ENCODE measurements around the gene NUDT14.

The NUDT14 gene

GRCh38 chr14:105179191-105179590, 1.9 kb downstream of the NUDT14 start:
- H3K27ac ChIP-seq (ENCODE audit: low read length), result no peak overlapping the region
- peaks cover 20% of the 10 kb centered on the region for H3K4me1 ChIP-seq (ENCODE audit: insufficient read depth, low read length)
- no peak overlapping the region for H3K9ac ChIP-seq (ENCODE audit: low read depth, low read length)
- no peaks in the 10 kb centered on the region for H3K9me3 ChIP-seq (ENCODE audit: insufficient read depth, low read length, severe bottlenecking)
- TF ChIP-seq, protein P1, sequence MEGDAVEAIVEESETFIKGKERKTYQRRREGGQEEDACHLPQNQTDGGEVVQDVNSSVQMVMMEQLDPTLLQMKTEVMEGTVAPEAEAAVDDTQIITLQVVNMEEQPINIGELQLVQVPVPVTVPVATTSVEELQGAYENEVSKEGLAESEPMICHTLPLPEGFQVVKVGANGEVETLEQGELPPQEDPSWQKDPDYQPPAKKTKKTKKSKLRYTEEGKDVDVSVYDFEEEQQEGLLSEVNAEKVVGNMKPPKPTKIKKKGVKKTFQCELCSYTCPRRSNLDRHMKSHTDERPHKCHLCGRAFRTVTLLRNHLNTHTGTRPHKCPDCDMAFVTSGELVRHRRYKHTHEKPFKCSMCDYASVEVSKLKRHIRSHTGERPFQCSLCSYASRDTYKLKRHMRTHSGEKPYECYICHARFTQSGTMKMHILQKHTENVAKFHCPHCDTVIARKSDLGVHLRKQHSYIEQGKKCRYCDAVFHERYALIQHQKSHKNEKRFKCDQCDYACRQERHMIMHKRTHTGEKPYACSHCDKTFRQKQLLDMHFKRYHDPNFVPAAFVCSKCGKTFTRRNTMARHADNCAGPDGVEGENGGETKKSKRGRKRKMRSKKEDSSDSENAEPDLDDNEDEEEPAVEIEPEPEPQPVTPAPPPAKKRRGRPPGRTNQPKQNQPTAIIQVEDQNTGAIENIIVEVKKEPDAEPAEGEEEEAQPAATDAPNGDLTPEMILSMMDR (IDR thresholded peaks at IDR 0.05; ENCODE audit: borderline replicate concordance, extremely low read depth, low read length, poor library complexity, severe bottlenecking), result no peak
- TF ChIP-seq EZH2 (IDR thresholded peaks at IDR 0.05; ENCODE audit: borderline replicate concordance, low read depth, low read length, severe bottlenecking), result no peak
- ATAC-seq (ENCODE audit: insufficient read depth, low read depth) (no peak), DNase-seq (no peak)
- peaks cover 4% of the 10 kb centered on the region for H3K27me3 ChIP-seq (ENCODE audit: insufficient read depth, low read length, poor library complexity)
- H2AFZ ChIP-seq (ENCODE audit: low read depth, low read length), result no peak overlapping the region
- H3K4me3 ChIP-seq (ENCODE audit: low read depth in 1 of 2, low read length in 2 of 2), result no peak overlapping the region
- H3K79me2 ChIP-seq (ENCODE audit: insufficient read depth, low read length), result no peaks in the 10 kb centered on the region
- no peaks in the 10 kb centered on the region for H3K36me3 ChIP-seq (ENCODE audit: insufficient read depth, low read length)
- H4K20me1 ChIP-seq (ENCODE audit: insufficient read depth, low read length), result peaks cover 16% of the 10 kb centered on the region
- H3K4me2 ChIP-seq (ENCODE audit: insufficient read depth, low read length), result no peak overlapping the region

- no peaks in the 10 kb centered on the region for H3K79me2 ChIP-seq (ENCODE audit: insufficient read depth, low read length)
- H3K9ac ChIP-seq (ENCODE audit: low read depth, low read length), result no peak overlapping the region
- ATAC-seq (ENCODE audit: insufficient read depth, low read depth), result no peak
- peaks cover 4% of the 10 kb centered on the region for H3K27me3 ChIP-seq (ENCODE audit: insufficient read depth, low read length, poor library complexity)
- TF ChIP-seq EZH2 (IDR thresholded peaks at IDR 0.05; ENCODE audit: borderline replicate concordance, low read depth, low read length, severe bottlenecking), result no peak
- TF ChIP-seq, protein P1 (IDR thresholded peaks at IDR 0.05; ENCODE audit: borderline replicate concordance, extremely low read depth, low read length, poor library complexity, severe bottlenecking), result no peak
- no peak overlapping the region for H3K4me3 ChIP-seq (ENCODE audit: low read depth in 1 of 2, low read length in 2 of 2)
- H2AFZ ChIP-seq (ENCODE audit: low read depth, low read length), result no peak overlapping the region
- no peak for DNase-seq
- no peak overlapping the region for H3K27ac ChIP-seq (ENCODE audit: low read length)
- no peaks in the 10 kb centered on the region for H3K36me3 ChIP-seq (ENCODE audit: insufficient read depth, low read length)
- H3K4me2 ChIP-seq (ENCODE audit: insufficient read depth, low read length), result no peak overlapping the region
- H4K20me1 ChIP-seq (ENCODE audit: insufficient read depth, low read length), result peaks cover 16% of the 10 kb centered on the region
- peaks cover 23% of the 10 kb centered on the region for H3K4me1 ChIP-seq (ENCODE audit: insufficient read depth, low read length)
- H3K9me3 ChIP-seq (ENCODE audit: insufficient read depth, low read length, severe bottlenecking), result no peaks in the 10 kb centered on the region
Measured at GRCh38 chr14:105178868-105179140, 2.3 kb downstream of the NUDT14 start.

GRCh38 chr14:105178069-105178867, 2.8 kb downstream of the NUDT14 start:
- Histone ChIP-seq H3K4me2 (ENCODE audit: insufficient read depth, low read length) (no peak overlapping the region), H3K9me3 (ENCODE audit: insufficient read depth, low read length, severe bottlenecking) (no peaks in the 10 kb centered on the region), H3K79me2 (ENCODE audit: insufficient read depth, low read length) (no peaks in the 10 kb centered on the region), H3K4me3 (ENCODE audit: low read depth in 1 of 2, low read length in 2 of 2) (no peak overlapping the region), H3K4me1 (ENCODE audit: insufficient read depth, low read length) (peaks cover 23% of the 10 kb centered on the region), H3K36me3 (ENCODE audit: insufficient read depth, low read length) (no peaks in the 10 kb centered on the region), H3K27me3 (ENCODE audit: insufficient read depth, low read length, poor library complexity) (peaks cover 4% of the 10 kb centered on the region), H3K9ac (ENCODE audit: low read depth, low read length) (no peak overlapping the region), H2AFZ (ENCODE audit: low read depth, low read length) (no peak overlapping the region), H3K27ac (ENCODE audit: low read length) (no peak overlapping the region), H4K20me1 (ENCODE audit: insufficient read depth, low read length) (peaks cover 16% of the 10 kb centered on the region)
- no peak for TF ChIP-seq EZH2 (IDR thresholded peaks at IDR 0.05; ENCODE audit: borderline replicate concordance, low read depth, low read length, severe bottlenecking)
- TF ChIP-seq, protein P1 (IDR thresholded peaks at IDR 0.05; ENCODE audit: borderline replicate concordance, extremely low read depth, low read length, poor library complexity, severe bottlenecking), result no peak
- ATAC-seq (ENCODE audit: insufficient read depth, low read depth) (no peak), DNase-seq (no peak)
